K562 treated with DMSO at 1 percent for 24 hours (cell line): ENCODE results near the gene OR1D5. TPM values are rescaled to one million over a fixed set of nuclear protein-coding genes. Genes with fewer than 3 reads are reported as not detected.

Experiments
- total RNA-seq: library from RNA; unstranded; fragments of 300-600 nt; gene quantifications from 2 replicates; pipeline ENCODE4 v1.2.3, GENCODE V29; 2022; ENCODE audit warnings: low read depth; ENCODE audit not compliant: insufficient read depth

OR1D5 gene, protein sequence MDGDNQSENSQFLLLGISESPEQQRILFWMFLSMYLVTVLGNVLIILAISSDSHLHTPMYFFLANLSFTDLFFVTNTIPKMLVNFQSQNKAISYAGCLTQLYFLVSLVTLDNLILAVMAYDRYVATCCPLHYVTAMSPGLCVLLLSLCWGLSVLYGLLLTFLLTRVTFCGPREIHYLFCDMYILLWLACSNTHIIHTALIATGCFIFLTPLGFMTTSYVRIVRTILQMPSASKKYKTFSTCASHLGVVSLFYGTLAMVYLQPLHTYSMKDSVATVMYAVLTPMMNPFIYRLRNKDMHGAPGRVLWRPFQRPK
- not detected in 2 replicates for total RNA-seq

GRCh38 chr17:3063507-3063906 is at the start of gene OR1D5:
TSS of gene OR1D5 (minus strand) at chr17:3063607. CDS start at chr17:3063607, 0 bp downstream.

DNA sequence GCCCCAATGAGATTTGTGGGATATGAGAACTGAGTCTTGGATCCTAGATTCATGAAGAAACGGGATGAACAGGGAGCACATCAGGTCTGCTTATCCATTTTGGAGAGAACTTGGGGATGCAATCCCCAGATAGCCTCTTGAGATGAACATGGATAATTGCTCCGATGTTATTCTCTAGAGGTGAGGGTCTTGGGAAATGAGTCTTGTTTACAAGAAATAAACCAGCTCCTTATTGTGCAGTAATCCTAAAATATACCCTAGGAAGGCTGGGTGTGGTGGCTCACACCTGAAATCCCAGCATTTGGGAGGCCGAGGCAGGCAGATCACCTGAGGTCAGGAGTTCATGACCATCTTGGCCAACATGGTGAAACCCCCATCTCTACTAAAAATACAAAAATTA is 40.9 kb upstream of the OR1D5 start, which contains the start of gene OR1D2:
TSS of gene OR1D2 (minus strand) at position 101 of the 400 bp plus-strand sequence. CDS start 11,426 bp downstream, outside the sequence.

Other genes starting within 250 kb of the OR1D5 start
- gene OR1D2, start 40.8 kb upstream of the OR1D5 start, total RNA-seq, result not detected in 2 replicates
- gene OR1G1, start 63.9 kb upstream of the OR1D5 start, total RNA-seq, result not detected in 2 replicates
- gene OR1A2, start 133.9 kb upstream of the OR1D5 start, total RNA-seq, result not detected in 2 replicates
- not detected in 2 replicates for gene OR1A1, start 144.1 kb upstream of the OR1D5 start, total RNA-seq
- not detected in 2 replicates for gene OR3A1, start 234.8 kb upstream of the OR1D5 start, total RNA-seq